Lung microvascular endothelial cell (primary cell): ENCODE data around the gene RPS6KL1. TPM values are rescaled to one million over a fixed set of nuclear protein-coding genes. Genes with fewer than 3 reads are reported as not detected.

Experiments used
- DNase-seq, 2 donors: peaks; one replicate each; pipeline versions ENCODE4 v3.0.0 to v3.0.0-alpha.2; 2010; ENCODE audit warnings: low read depth in 2 of 2
- total RNA-seq: library from RNA; depleted of rRNA; stranded (reverse); fragments of >200 nt; gene quantifications from 2 replicates; pipeline ENCODE4 v1.2.1, GENCODE V29; 2014

The RPS6KL1 gene
- total RNA-seq, 1 donor from 2014 or later, result 6.2 TPM

- DNase-seq, result no peak
These were observed 34.6 kb downstream of the RPS6KL1 start for GRCh38 chr14:74888164-74889158.

- no peak for DNase-seq
These were observed 37.1 kb downstream of the RPS6KL1 start for GRCh38 chr14:74886001-74886400.

- peak; percentile 38 to 68 for DNase-seq
These were observed 40.7 kb downstream of the RPS6KL1 start for GRCh38 chr14:74882103-74882920.

GRCh38 chr14:74881431-74882102 lies 41.5 kb downstream of the RPS6KL1 start, which contains the start of gene DLST:
Gene DLST (plus strand): TSS chr14:74881916. CDS start chr14:74881954, 38 bp downstream.
- peak; percentile 90 to 91 for DNase-seq

GRCh38 chr14:74879427-74880182 lies 43.5 kb downstream of the RPS6KL1 start:
- DNase-seq, result no peak

- DNase-seq, result peak in 1 of 2 donors; percentile 21
These were observed 46.8 kb downstream of the RPS6KL1 start, which contains the start of gene PROX2 for GRCh38 chr14:74875941-74876913. Gene PROX2 (minus strand): TSS chr14:74876145. CDS start chr14:74863834, 12,311 bp downstream.

- DNase-seq, result no peak
These were observed 47.9 kb downstream of the RPS6KL1 start for GRCh38 chr14:74875204-74875603.

GRCh38 chr14:74871819-74872218 lies 51.2 kb downstream of the RPS6KL1 start:
- no peak for DNase-seq

GRCh38 chr14:74868739-74869138 lies 54.3 kb downstream of the RPS6KL1 start:
- no peak for DNase-seq

- DNase-seq, result peak; percentile 50 to 85
These were observed 55.4 kb downstream of the RPS6KL1 start for GRCh38 chr14:74867673-74868072.

GRCh38 chr14:74866708-74867389 lies 56.2 kb downstream of the RPS6KL1 start:
- DNase-seq, result no peak

GRCh38 chr14:74865156-74865555 lies 57.9 kb downstream of the RPS6KL1 start:
- no peak for DNase-seq

GRCh38 chr14:74864198-74864597 lies 58.9 kb downstream of the RPS6KL1 start:
- peak in 1 of 2 donors; percentile 57 for DNase-seq

GRCh38 chr14:74863274-74863673 lies 59.8 kb downstream of the RPS6KL1 start:
- DNase-seq, result no peak

- no peak for DNase-seq
These were observed 61.3 kb downstream of the RPS6KL1 start for GRCh38 chr14:74861734-74862090.

- peak; percentile 85 to 91 for DNase-seq
These were observed 61.9 kb downstream of the RPS6KL1 start for GRCh38 chr14:74860899-74861733.

- DNase-seq, result no peak
These were observed 63.1 kb downstream of the RPS6KL1 start for GRCh38 chr14:74859757-74860552.
